GM12878 (cell line): ENCODE results near the gene CLDN9. TPM values are rescaled to one million over a fixed set of nuclear protein-coding genes. Genes with fewer than 3 reads are reported as not detected.

Source experiments
- ATAC-seq: fragments of 200-7000 bp; cut with Tn5 transposase; 3 replicates; pipeline ENCODE4 v1.9.1; 2020; ENCODE audit warnings: mild to moderate bottlenecking, moderate library complexity
- BruUV-seq: library from RNA; stranded (reverse); fragments of 400-500 nt; replicated peaks from 2 replicates; lab custom pipeline; 2021; lab: Mats Ljungman, UMichigan
- CTCF ChIA-PET: fragments of 300-600 bp; sonication (Branson Sonifier 250); formaldehyde crosslinking; extraction: SDS; loops from one replicate; lab custom pipeline; 2021; ENCODE audit warnings: inconsistent platforms; lab: Yijun Ruan, JAX
- POLR2A ChIA-PET: fragments of 350-600 bp; formaldehyde crosslinking; extraction: SDS; loops from one replicate; lab custom pipeline; 2021; ENCODE audit warnings: inconsistent platforms; lab: Charles Lee
- RAD21 ChIA-PET: fragments of 300-600 bp; sonication (Branson Sonifier 250); formaldehyde crosslinking; loops from one replicate; lab custom pipeline; 2023; ENCODE audit warnings: antibody characterized with exemption; ENCODE audit not compliant: unreplicated experiment; lab: Charles Lee
- SMC1A ChIA-PET: fragments of 300-600 bp; sonication (Branson Sonifier 250); formaldehyde crosslinking; loops from one replicate; lab custom pipeline; 2023; ENCODE audit not compliant: unreplicated experiment, uncharacterized antibody; lab: Charles Lee
- DNase-seq: peaks from one replicate; pipeline ENCODE4 v3.0.0-alpha.2; 2011; ENCODE audit warnings: low read depth, low spot score
- FAIRE-seq: peaks from 3 replicates; lab custom pipeline; 2011; peaks lifted over from hg19 to GRCh38; lab: Jason Lieb, UNC
- H2AFZ ChIP-seq: 2 replicates; pipeline ENCODE4 v1.6.0; 2011; ENCODE audit warnings: low read depth, low read length, control low read depth; ENCODE audit not compliant: control insufficient read depth
- H3K27ac ChIP-seq: 2 replicates; pipeline ENCODE4 v1.5.1; 2011; ENCODE audit warnings: control low read depth; ENCODE audit not compliant: control insufficient read depth, insufficient read depth
- H3K27me3 ChIP-seq, 2 experiments: replicated peaks in 1 of 2; 2 replicates each; pipeline versions ENCODE4 v1.6.0 to v1.6.1; 2011; ENCODE audit warnings: low read length in 1 of 2; ENCODE audit not compliant: control insufficient read depth in 2 of 2, insufficient read depth in 2 of 2
- H3K36me3 ChIP-seq, 2 experiments: 2 replicates each; pipeline ENCODE4 v1.5.1; 2011; ENCODE audit warnings: low read length in 1 of 2; ENCODE audit not compliant: control insufficient read depth in 2 of 2, insufficient read depth in 2 of 2
- H3K4me1 ChIP-seq: 2 replicates; pipeline ENCODE4 v1.6.1; 2011; ENCODE audit warnings: mild to moderate bottlenecking, low read length, moderate library complexity, mixed read lengths; ENCODE audit not compliant: control insufficient read depth, insufficient read depth
- H3K4me2 ChIP-seq: 2 replicates; pipeline ENCODE4 v1.6.0; 2011; ENCODE audit warnings: control low read depth; ENCODE audit not compliant: control insufficient read depth, insufficient read depth
- H3K4me3 ChIP-seq: fragments of 200-600 bp; sonication (generic); 2 replicates; pipeline ENCODE4 v1.5.1; 2016
- H3K79me2 ChIP-seq: 2 replicates; pipeline ENCODE4 v1.6.0; 2011; ENCODE audit warnings: low read length; ENCODE audit not compliant: control insufficient read depth, insufficient read depth
- H3K9ac ChIP-seq: 2 replicates; pipeline ENCODE4 v1.8.0; 2011; ENCODE audit warnings: low read length, control low read depth, mixed read lengths; ENCODE audit not compliant: control insufficient read depth, insufficient read depth
- H3K9me3 ChIP-seq: replicated peaks from 3 replicates; pipeline ENCODE4 v1.5.1; 2011; ENCODE audit warnings: mild to moderate bottlenecking, low read length; ENCODE audit not compliant: control insufficient read depth, insufficient read depth
- H4K20me1 ChIP-seq: 2 replicates; pipeline ENCODE4 v1.6.0; 2011; ENCODE audit not compliant: control insufficient read depth, insufficient read depth
- E4F1 ChIP-seq: fragments of 450-650 bp; IDR thresholded peaks from 2 replicates; pipeline ENCODE4 v1.6.1; 2018; ENCODE audit warnings: borderline replicate concordance, mild to moderate bottlenecking; ENCODE audit not compliant: partially characterized antibody
- ELK1 ChIP-seq: IDR thresholded peaks from 2 replicates; pipeline ENCODE4 v1.6.1; 2012; ENCODE audit warnings: low read depth, low read length, improper control_type of control experiment
- MEF2B ChIP-seq: fragments of 450-650 bp; IDR thresholded peaks from 2 replicates; pipeline ENCODE4 v1.6.1; 2018; ENCODE audit warnings: mild to moderate bottlenecking, moderate library complexity; ENCODE audit not compliant: partially characterized antibody, poor library complexity, severe bottlenecking
- MTA3 ChIP-seq: IDR thresholded peaks from 2 replicates; pipeline ENCODE4 v1.6.1; 2012; ENCODE audit warnings: low read length, inconsistent platforms, borderline replicate concordance
- MXI1 ChIP-seq: fragments of 150-350 bp; IDR thresholded peaks from 2 replicates; pipeline ENCODE4 v1.6.1; 2011; ENCODE audit warnings: low read depth, mild to moderate bottlenecking, inconsistent platforms, low read length, improper control_type of control experiment
- MYC ChIP-seq: IDR thresholded peaks from 2 replicates; pipeline ENCODE4 v1.6.1; 2011; ENCODE audit warnings: mild to moderate bottlenecking, low read length, moderate library complexity, inconsistent platforms; ENCODE audit not compliant: insufficient read depth, insufficient replicate concordance, insufficient read length, severe bottlenecking
- NR2C2 ChIP-seq: IDR thresholded peaks from 2 replicates; pipeline ENCODE4 v1.6.1; 2011; ENCODE audit warnings: borderline replicate concordance, low read depth; ENCODE audit not compliant: control insufficient read depth, insufficient read length
- RCOR1 ChIP-seq: conservative IDR thresholded peaks from 2 replicates; pipeline ENCODE4 v1.6.1; 2012; ENCODE audit warnings: low read depth, low read length, improper control_type of control experiment
- STAT3 ChIP-seq: IDR thresholded peaks from 2 replicates; pipeline ENCODE4 v1.6.1; 2011; ENCODE audit warnings: low read depth, low read length, improper control_type of control experiment
- TCF3 ChIP-seq: IDR thresholded peaks from 2 replicates; pipeline ENCODE4 v1.6.1; 2012; ENCODE audit warnings: low read depth, mild to moderate bottlenecking, low read length, borderline replicate concordance; ENCODE audit not compliant: insufficient read depth
- WGBS: methylation state at CpG from one replicate; pipeline ENCODE4 v1.1.6; 2016; ENCODE audit warnings: low lambda C conversion rate; ENCODE audit not compliant: insufficient replicate concordance, insufficient coverage; ENCODE audit errors: missing lambda C conversion rate; 5-methylcytosine and 5-hydroxymethylcytosine counted together
- in situ Hi-C: fragments of 300-500 bp; cut with MboI; formaldehyde crosslinking; loops from 9 replicates; pipeline ENCODE4 v1.14.3; 2018; ENCODE audit warnings: mixed read lengths
- intact Hi-C: fragments of 100-400 bp; cut with micrococcal nuclease; formaldehyde crosslinking; loops from one replicate; pipeline ENCODE4 v1.14.2; 2022; ENCODE audit not compliant: unreplicated experiment
- polyA plus RNA-seq, 11 experiments: library from polyadenylated mRNA; depleted of rRNA in 4 of 11; unstranded in 6 of 11; stranded (reverse) in 5 of 11; fragments of >200 nt; fragmentation: Nextera tagmentation in 4 of 11; fragmentation: Illumina TruSeq in 1 of 11; extraction: Ambion mirVana in 4 of 11; extraction: Trizol in 1 of 11; gene quantifications; 1 replicate in 1 of 11; 2 replicates in 10 of 11; pipeline versions ENCODE4 v1.2.1 to v1.2.3, GENCODE V29; 2011 to 2016; ENCODE audit warnings: inconsistent platforms in 2 of 11, missing spikeins in 2 of 11, low read depth in 1 of 11
- total RNA-seq, 4 experiments: library from RNA; depleted of rRNA in 3 of 4; stranded (reverse); fragments of >200 nt in 3 of 4; fragmentation: Illumina TruSeq in 1 of 4; extraction: Trizol in 1 of 4; gene quantifications; 2 replicates each; pipeline versions ENCODE4 v1.2.1 to v1.2.3, GENCODE V29; 2013 to 2021
- TF ChIP-seq, protein P1 (sequence below): fragments of 450-650 bp; IDR thresholded peaks from 2 replicates; pipeline ENCODE4 v1.6.1; 2017; ENCODE audit warnings: mild to moderate bottlenecking, moderate library complexity
- TF ChIP-seq, protein P2 (sequence below): IDR thresholded peaks from 2 replicates; pipeline ENCODE4 v1.6.1; 2011; ENCODE audit warnings: low read depth, low read length, improper control_type of control experiment, borderline replicate concordance

The CLDN9 gene
- total and polyA plus RNA-seq, 10 of the 15 experiments (the other 5 are each of a cell fraction or from before 2014, with no cell fraction given): not detected

- no peak for ATAC-seq
- H4K20me1 ChIP-seq: no peaks in the 10 kb centered on the region
- 61% methylated on average over 14 of the region's 14 CpGs for WGBS
- no peak overlapping the region for H3K4me3 ChIP-seq
- ChIA-PET CTCF (interaction anchor here (0.7 to 9.5 kb wide), 15 partner anchors 12 to 136 kb away, joined by 3 to 174 read pairs (median 10); partner anchors contain the start of genes HCFC1R1 and THOC6), SMC1A (interaction anchor here (1.3 to 3.9 kb wide), 5 partner anchors 16 to 106 kb away, joined by 3 to 53 read pairs (median 4); no protein-coding TSS in a partner anchor), POLR2A (interaction anchor here (0.5 to 1.7 kb wide), 4 partner anchors 17 to 75 kb away, joined by 3 to 12 read pairs (median 4); no protein-coding TSS in a partner anchor), RAD21 (interaction anchor here (1.1 to 3.0 kb wide), 6 partner anchors 15 to 105 kb away, joined by 3 to 72 read pairs (median 9); no protein-coding TSS in a partner anchor)
- H3K36me3 ChIP-seq: no peaks in the 10 kb centered on the region
- in situ Hi-C loops (loop anchor here (5.0 kb wide), 2 partner anchors 37 to 67 kb away; partner anchors contain the start of gene ZSCAN10), intact Hi-C loops (no loop called here)
- no peak overlapping the region for H3K27ac ChIP-seq
- no peaks in the 10 kb centered on the region; the same call in 2 of the 3 replicates for H3K9me3 ChIP-seq
- DNase-seq: no peak
- H3K4me2 ChIP-seq: no peak overlapping the region
- H2AFZ ChIP-seq: no peak overlapping the region; the same call in 1 of the 2 replicates
- peaks cover 18% of the 10 kb centered on the region for H3K4me1 ChIP-seq
- no peaks in the 10 kb centered on the region for H3K27me3 ChIP-seq
- H3K9ac ChIP-seq: no peak overlapping the region
- FAIRE-seq: no peak
- peaks cover 4% of the 10 kb centered on the region for H3K79me2 ChIP-seq
- no TSS peak for BruUV-seq
- TF ChIP-seq TCF3 (no peak), E4F1 (no peak), MYC (no peak), RCOR1 (no peak), MEF2B (no peak), MXI1 (no peak), ELK1 (no peak), STAT3 (no peak), NR2C2 (no peak), MTA3 (no peak)
- TF ChIP-seq, protein P1, sequence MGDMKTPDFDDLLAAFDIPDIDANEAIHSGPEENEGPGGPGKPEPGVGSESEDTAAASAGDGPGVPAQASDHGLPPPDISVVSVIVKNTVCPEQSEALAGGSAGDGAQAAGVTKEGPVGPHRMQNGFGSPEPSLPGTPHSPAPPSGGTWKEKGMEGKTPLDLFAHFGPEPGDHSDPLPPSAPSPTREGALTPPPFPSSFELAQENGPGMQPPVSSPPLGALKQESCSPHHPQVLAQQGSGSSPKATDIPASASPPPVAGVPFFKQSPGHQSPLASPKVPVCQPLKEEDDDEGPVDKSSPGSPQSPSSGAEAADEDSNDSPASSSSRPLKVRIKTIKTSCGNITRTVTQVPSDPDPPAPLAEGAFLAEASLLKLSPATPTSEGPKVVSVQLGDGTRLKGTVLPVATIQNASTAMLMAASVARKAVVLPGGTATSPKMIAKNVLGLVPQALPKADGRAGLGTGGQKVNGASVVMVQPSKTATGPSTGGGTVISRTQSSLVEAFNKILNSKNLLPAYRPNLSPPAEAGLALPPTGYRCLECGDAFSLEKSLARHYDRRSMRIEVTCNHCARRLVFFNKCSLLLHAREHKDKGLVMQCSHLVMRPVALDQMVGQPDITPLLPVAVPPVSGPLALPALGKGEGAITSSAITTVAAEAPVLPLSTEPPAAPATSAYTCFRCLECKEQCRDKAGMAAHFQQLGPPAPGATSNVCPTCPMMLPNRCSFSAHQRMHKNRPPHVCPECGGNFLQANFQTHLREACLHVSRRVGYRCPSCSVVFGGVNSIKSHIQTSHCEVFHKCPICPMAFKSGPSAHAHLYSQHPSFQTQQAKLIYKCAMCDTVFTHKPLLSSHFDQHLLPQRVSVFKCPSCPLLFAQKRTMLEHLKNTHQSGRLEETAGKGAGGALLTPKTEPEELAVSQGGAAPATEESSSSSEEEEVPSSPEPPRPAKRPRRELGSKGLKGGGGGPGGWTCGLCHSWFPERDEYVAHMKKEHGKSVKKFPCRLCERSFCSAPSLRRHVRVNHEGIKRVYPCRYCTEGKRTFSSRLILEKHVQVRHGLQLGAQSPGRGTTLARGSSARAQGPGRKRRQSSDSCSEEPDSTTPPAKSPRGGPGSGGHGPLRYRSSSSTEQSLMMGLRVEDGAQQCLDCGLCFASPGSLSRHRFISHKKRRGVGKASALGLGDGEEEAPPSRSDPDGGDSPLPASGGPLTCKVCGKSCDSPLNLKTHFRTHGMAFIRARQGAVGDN: no peak
- TF ChIP-seq, protein P2, sequence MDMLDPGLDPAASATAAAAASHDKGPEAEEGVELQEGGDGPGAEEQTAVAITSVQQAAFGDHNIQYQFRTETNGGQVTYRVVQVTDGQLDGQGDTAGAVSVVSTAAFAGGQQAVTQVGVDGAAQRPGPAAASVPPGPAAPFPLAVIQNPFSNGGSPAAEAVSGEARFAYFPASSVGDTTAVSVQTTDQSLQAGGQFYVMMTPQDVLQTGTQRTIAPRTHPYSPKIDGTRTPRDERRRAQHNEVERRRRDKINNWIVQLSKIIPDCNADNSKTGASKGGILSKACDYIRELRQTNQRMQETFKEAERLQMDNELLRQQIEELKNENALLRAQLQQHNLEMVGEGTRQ: no peak
Measured at GRCh38 chr16:3060339-3061127, 47.8 kb downstream of the CLDN9 start.
